HepG2 (cell line): ENCODE measurements around the gene ACTN1.

Experiments used
- CCDC6 ChIP-seq: sonication (generic); formaldehyde crosslinking; IDR thresholded peaks from 2 replicates; pipeline ENCODE4 v1.8.1; 2022; ENCODE audit warnings: mild to moderate bottlenecking, missing genetic modification reagents, moderate library complexity
- CHD2 ChIP-seq: IDR thresholded peaks from 2 replicates; pipeline ENCODE4 v1.6.1; 2011; ENCODE audit warnings: low read depth, low read length, improper control_type of control experiment
- HOXA5 ChIP-seq: sonication (generic); formaldehyde crosslinking; IDR thresholded peaks from 2 replicates; pipeline ENCODE4 v1.4.0; 2020; ENCODE audit warnings: missing genetic modification reagents
- JUN ChIP-seq: sonication (generic); formaldehyde crosslinking; IDR thresholded peaks from 2 replicates; pipeline ENCODE4 v1.4.0; 2020; ENCODE audit warnings: mild to moderate bottlenecking, missing genetic modification reagents
- NFKB2 ChIP-seq: sonication (generic); formaldehyde crosslinking; IDR thresholded peaks from 2 replicates; pipeline ENCODE4 v1.4.0; 2020; ENCODE audit warnings: missing genetic modification reagents, borderline replicate concordance
- ZNF24 ChIP-seq: fragments of 450-650 bp; IDR thresholded peaks from 2 replicates; pipeline ENCODE4 v1.6.1; 2017; ENCODE audit warnings: antibody characterized with exemption, mild to moderate bottlenecking
- ZNF703 ChIP-seq: sonication (generic); formaldehyde crosslinking; IDR thresholded peaks from 2 replicates; pipeline ENCODE4 v1.5.1; 2020; ENCODE audit warnings: missing genetic modification reagents, mild to moderate bottlenecking, moderate library complexity, borderline replicate concordance
- TF ChIP-seq, protein P1 (sequence below): IDR thresholded peaks from 2 replicates; pipeline ENCODE4 v1.6.1; 2016; ENCODE audit warnings: low read depth
- TF ChIP-seq, protein P2 (sequence below): sonication (generic); formaldehyde crosslinking; IDR thresholded peaks from 2 replicates; pipeline ENCODE4 v1.5.0; 2020; ENCODE audit warnings: mild to moderate bottlenecking, missing genetic modification reagents, moderate library complexity

- TF ChIP-seq JUN (CRISPR knock-in tag): no peak
- no peak for TF ChIP-seq CHD2
- TF ChIP-seq CCDC6 (CRISPR knock-in tag): no peak
- TF ChIP-seq, protein P1, sequence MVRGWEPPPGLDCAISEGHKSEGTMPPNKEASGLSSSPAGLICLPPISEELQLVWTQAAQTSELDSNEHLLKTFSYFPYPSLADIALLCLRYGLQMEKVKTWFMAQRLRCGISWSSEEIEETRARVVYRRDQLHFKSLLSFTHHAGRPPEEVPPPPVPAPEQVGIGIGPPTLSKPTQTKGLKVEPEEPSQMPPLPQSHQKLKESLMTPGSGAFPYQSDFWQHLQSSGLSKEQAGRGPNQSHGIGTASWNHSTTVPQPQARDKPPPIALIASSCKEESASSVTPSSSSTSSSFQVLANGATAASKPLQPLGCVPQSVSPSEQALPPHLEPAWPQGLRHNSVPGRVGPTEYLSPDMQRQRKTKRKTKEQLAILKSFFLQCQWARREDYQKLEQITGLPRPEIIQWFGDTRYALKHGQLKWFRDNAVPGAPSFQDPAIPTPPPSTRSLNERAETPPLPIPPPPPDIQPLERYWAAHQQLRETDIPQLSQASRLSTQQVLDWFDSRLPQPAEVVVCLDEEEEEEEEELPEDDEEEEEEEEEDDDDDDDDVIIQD (CRISPR knock-in tag): no peak
- TF ChIP-seq ZNF703: no peak
- TF ChIP-seq HOXA5: no peak
- TF ChIP-seq NFKB2 (CRISPR knock-in tag): no peak
- TF ChIP-seq ZNF24: no peak
- TF ChIP-seq, protein P2, sequence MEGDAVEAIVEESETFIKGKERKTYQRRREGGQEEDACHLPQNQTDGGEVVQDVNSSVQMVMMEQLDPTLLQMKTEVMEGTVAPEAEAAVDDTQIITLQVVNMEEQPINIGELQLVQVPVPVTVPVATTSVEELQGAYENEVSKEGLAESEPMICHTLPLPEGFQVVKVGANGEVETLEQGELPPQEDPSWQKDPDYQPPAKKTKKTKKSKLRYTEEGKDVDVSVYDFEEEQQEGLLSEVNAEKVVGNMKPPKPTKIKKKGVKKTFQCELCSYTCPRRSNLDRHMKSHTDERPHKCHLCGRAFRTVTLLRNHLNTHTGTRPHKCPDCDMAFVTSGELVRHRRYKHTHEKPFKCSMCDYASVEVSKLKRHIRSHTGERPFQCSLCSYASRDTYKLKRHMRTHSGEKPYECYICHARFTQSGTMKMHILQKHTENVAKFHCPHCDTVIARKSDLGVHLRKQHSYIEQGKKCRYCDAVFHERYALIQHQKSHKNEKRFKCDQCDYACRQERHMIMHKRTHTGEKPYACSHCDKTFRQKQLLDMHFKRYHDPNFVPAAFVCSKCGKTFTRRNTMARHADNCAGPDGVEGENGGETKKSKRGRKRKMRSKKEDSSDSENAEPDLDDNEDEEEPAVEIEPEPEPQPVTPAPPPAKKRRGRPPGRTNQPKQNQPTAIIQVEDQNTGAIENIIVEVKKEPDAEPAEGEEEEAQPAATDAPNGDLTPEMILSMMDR (CRISPR knock-in tag): no peak
Observed at GRCh38 chr14:68928770-68929550, 50.1 kb downstream of the ACTN1 start.
